H7 (cell line): ENCODE data around the gene HLA-DQA2. TPM values are rescaled to one million over a fixed set of nuclear protein-coding genes. Genes with fewer than 3 reads are reported as not detected.

Experiments
- total RNA-seq: library from RNA; depleted of rRNA; stranded (reverse); fragments of >200 nt; shearing (Covaris generic); gene quantifications from 2 replicates; pipeline ENCODE4 v1.2.3, GENCODE V29; 2014; rRNA removed

HLA-DQA2 gene
- total RNA-seq, 1 experiment from 2014 or later: not detected

Other genes starting within 250 kb of the HLA-DQA2 start
- 0.21 TPM in 1 of 2 replicates, not detected in the other for gene HLA-DRB5, start 211.1 kb upstream of the HLA-DQA2 start, total RNA-seq
- 0.48 TPM in 1 of 2 replicates, not detected in the other for gene HLA-DRB1, start 151.5 kb upstream of the HLA-DQA2 start, total RNA-seq
- not detected in 2 replicates for gene HLA-DQA1, start 104.0 kb upstream of the HLA-DQA2 start, total RNA-seq
- under 0.01 TPM in 1 of 2 replicates, not detected in the other for gene HLA-DQB1, start 74.7 kb upstream of the HLA-DQA2 start, total RNA-seq
- gene HLA-DQB2, start 22.1 kb downstream of the HLA-DQA2 start, total RNA-seq: not detected in 2 replicates
- gene HLA-DOB, start 75.6 kb downstream of the HLA-DQA2 start, total RNA-seq: not detected in 2 replicates
- 1.1 and 2.7 TPM in 2 replicates for gene TAP2, start 97.3 kb downstream of the HLA-DQA2 start, total RNA-seq
- 2.6 and 4.6 TPM in 2 replicates for gene PSMB8, start 102.7 kb downstream of the HLA-DQA2 start, total RNA-seq
- 1.7 and 2.8 TPM in 2 replicates for gene TAP1, start 112.3 kb downstream of the HLA-DQA2 start, total RNA-seq
- gene PSMB9, start 112.8 kb downstream of the HLA-DQA2 start, total RNA-seq: not detected in 2 replicates
- 0.17 and 0.55 TPM in 2 replicates for gene HLA-DMB, start 199.6 kb downstream of the HLA-DQA2 start, total RNA-seq
- gene HLA-DMA, start 211.7 kb downstream of the HLA-DQA2 start, total RNA-seq: 1.9 and 4.1 TPM in 2 replicates
- 121 and 182 TPM in 2 replicates for gene BRD2, start 227.2 kb downstream of the HLA-DQA2 start, total RNA-seq